ENCODE results near the gene ADPRH. TPM values are rescaled to one million over a fixed set of nuclear protein-coding genes. Genes with fewer than 3 reads are reported as not detected.

Gene ADPRH
- total RNA-seq, 1 experiment from 2014 or later = 3.6 TPM

DNA sequence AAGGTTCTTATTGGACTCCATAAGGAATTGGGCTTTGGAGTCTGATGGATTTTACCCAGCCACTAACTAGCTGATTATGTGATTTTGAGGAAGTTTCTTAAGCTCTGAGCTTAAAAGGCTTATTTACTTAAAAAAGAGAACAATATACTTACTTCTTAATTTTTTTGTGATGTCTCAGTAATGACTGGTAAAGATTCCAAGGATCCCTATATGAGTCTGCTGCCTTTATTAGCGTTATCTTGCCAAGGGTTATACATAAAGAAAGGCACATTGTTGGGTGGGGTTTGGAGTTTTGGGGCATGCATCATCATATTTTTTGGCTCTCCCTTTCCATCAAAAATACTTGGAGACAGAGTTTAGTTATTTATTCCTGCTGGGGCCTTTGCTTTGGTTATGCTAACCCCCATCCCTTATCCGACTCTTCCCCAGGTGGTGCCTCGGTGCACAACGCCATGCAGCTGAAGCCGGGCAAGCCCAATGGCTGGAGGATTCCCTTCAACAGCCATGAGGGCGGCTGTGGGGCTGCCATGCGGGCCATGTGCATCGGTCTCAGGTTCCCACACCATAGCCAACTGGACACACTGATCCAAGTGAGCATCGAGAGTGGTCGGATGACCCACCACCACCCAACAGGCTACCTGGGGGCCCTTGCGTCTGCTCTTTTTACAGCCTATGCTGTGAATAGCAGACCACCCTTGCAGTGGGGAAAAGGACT, 6.7 kb downstream of the ADPRH start:
- Mint-ChIP-seq H3K27ac (no peak overlapping the region), H3K4me1 (peaks cover 15% of the 10 kb centered on the region)
- CTCF ChIA-PET = no interaction called here

DNA sequence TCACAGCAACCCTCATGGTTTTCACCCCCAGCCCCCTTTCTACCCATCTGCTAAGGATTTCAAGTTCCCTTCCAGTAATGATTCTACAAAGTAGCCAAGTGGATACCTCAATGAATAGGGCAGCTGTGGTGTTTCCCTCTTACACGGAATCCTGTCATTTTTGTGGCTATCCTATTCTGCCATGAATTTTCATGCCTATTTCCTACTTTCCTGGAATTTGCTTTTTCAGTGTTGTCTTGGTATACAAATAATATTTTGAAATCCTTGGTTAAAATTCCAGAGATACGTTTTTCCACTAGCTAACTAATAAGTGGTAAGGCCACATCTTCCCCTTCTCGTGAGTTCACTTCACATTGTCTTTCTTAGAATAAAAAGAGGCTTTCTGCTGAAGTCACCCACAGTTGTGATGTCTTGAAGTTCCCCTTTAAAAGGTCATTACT, 7.5 kb downstream of the ADPRH start:
- POLR2A ChIA-PET = no interaction called here
- CTCF ChIA-PET = no interaction called here
- DNase-seq (ENCODE audit: low spot score) (no peak), ATAC-seq (no peak)
- no peak for TF ChIP-seq MYBL2 (CRISPR knock-in tag; IDR thresholded peaks at IDR 0.05)
- no peak for TF ChIP-seq SP1 (CRISPR knock-in tag; conservative IDR thresholded peaks at IDR 0.05)
- TF ChIP-seq ZNF671 (CRISPR knock-in tag; IDR thresholded peaks at IDR 0.05) = no peak
- TF ChIP-seq, protein P1, sequence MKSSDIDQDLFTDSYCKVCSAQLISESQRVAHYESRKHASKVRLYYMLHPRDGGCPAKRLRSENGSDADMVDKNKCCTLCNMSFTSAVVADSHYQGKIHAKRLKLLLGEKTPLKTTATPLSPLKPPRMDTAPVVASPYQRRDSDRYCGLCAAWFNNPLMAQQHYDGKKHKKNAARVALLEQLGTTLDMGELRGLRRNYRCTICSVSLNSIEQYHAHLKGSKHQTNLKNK (CRISPR knock-in tag; IDR thresholded peaks at IDR 0.05) = no peak
- no peak for TF ChIP-seq NR1H2 (CRISPR knock-in tag; IDR thresholded peaks at IDR 0.05)
- TF ChIP-seq, protein P2, sequence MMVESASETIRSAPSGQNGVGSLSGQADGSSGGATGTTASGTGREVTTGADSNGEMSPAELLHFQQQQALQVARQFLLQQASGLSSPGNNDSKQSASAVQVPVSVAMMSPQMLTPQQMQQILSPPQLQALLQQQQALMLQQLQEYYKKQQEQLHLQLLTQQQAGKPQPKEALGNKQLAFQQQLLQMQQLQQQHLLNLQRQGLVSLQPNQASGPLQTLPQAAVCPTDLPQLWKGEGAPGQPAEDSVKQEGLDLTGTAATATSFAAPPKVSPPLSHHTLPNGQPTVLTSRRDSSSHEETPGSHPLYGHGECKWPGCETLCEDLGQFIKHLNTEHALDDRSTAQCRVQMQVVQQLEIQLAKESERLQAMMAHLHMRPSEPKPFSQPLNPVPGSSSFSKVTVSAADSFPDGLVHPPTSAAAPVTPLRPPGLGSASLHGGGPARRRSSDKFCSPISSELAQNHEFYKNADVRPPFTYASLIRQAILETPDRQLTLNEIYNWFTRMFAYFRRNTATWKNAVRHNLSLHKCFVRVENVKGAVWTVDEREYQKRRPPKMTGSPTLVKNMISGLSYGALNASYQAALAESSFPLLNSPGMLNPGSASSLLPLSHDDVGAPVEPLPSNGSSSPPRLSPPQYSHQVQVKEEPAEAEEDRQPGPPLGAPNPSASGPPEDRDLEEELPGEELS (CRISPR knock-in tag; IDR thresholded peaks at IDR 0.05) = no peak
- no peak for TF ChIP-seq RORB (CRISPR knock-in tag; IDR thresholded peaks at IDR 0.05)
- TF ChIP-seq CREB1 (CRISPR knock-in tag; IDR thresholded peaks at IDR 0.05) = no peak
- no peak for TF ChIP-seq MXD4 (CRISPR knock-in tag; IDR thresholded peaks at IDR 0.05; ENCODE audit: borderline replicate concordance)
- Mint-ChIP-seq H3K4me1 (peaks cover 15% of the 10 kb centered on the region), H3K36me3 (no peaks in the 10 kb centered on the region), H3K27ac (no peak overlapping the region), H3K27me3 (ENCODE audit: low read depth) (peaks cover 6% of the 10 kb centered on the region), H3K4me3 (no peak overlapping the region), H3K9me3 (peaks cover 10% of the 10 kb centered on the region)

More for the DNA sequence above, 6.7 kb downstream of the ADPRH start:
- POLR2A ChIA-PET = no interaction called here
- H3K36me3 Mint-ChIP-seq = no peaks in the 10 kb centered on the region
- ATAC-seq (no peak), DNase-seq (ENCODE audit: low spot score) (no peak)
- H3K9me3 Mint-ChIP-seq = peaks cover 10% of the 10 kb centered on the region
- no peak overlapping the region for H3K4me3 Mint-ChIP-seq
- peaks cover 6% of the 10 kb centered on the region; the same call in 1 of the 2 replicates for H3K27me3 Mint-ChIP-seq (ENCODE audit: low read depth)
- TF ChIP-seq EMX1 (CRISPR knock-in tag; IDR thresholded peaks at IDR 0.05) (no peak), CBFB (CRISPR knock-in tag; IDR thresholded peaks at IDR 0.05; ENCODE audit: low read depth) (no peak), ESRRA (CRISPR knock-in tag; IDR thresholded peaks at IDR 0.05; ENCODE audit: borderline replicate concordance) (no peak), TEAD4 (CRISPR knock-in tag; IDR thresholded peaks at IDR 0.05) (no peak), ZNF219 (CRISPR knock-in tag; IDR thresholded peaks at IDR 0.05; ENCODE audit: borderline replicate concordance) (no peak), ZNF396 (CRISPR knock-in tag; IDR thresholded peaks at IDR 0.05; ENCODE audit: borderline replicate concordance) (no peak), NR2C2 (CRISPR knock-in tag; IDR thresholded peaks at IDR 0.05) (no peak), FOXK1 (CRISPR knock-in tag; IDR thresholded peaks at IDR 0.05) (no peak), OVOL2 (CRISPR knock-in tag; IDR thresholded peaks at IDR 0.05; ENCODE audit: borderline replicate concordance) (no peak), RELA (CRISPR knock-in tag; IDR thresholded peaks at IDR 0.05; ENCODE audit: borderline replicate concordance) (no peak), ZNF232 (CRISPR knock-in tag; IDR thresholded peaks at IDR 0.05) (no peak), CREB1 (CRISPR knock-in tag; IDR thresholded peaks at IDR 0.05) (no peak)
- TF ChIP-seq, protein P3, sequence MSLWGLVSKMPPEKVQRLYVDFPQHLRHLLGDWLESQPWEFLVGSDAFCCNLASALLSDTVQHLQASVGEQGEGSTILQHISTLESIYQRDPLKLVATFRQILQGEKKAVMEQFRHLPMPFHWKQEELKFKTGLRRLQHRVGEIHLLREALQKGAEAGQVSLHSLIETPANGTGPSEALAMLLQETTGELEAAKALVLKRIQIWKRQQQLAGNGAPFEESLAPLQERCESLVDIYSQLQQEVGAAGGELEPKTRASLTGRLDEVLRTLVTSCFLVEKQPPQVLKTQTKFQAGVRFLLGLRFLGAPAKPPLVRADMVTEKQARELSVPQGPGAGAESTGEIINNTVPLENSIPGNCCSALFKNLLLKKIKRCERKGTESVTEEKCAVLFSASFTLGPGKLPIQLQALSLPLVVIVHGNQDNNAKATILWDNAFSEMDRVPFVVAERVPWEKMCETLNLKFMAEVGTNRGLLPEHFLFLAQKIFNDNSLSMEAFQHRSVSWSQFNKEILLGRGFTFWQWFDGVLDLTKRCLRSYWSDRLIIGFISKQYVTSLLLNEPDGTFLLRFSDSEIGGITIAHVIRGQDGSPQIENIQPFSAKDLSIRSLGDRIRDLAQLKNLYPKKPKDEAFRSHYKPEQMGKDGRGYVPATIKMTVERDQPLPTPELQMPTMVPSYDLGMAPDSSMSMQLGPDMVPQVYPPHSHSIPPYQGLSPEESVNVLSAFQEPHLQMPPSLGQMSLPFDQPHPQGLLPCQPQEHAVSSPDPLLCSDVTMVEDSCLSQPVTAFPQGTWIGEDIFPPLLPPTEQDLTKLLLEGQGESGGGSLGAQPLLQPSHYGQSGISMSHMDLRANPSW (CRISPR knock-in tag; conservative IDR thresholded peaks at IDR 0.05; ENCODE audit: low read depth) = no peak
- TF ChIP-seq, protein P4, sequence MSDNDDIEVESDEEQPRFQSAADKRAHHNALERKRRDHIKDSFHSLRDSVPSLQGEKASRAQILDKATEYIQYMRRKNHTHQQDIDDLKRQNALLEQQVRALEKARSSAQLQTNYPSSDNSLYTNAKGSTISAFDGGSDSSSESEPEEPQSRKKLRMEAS (CRISPR knock-in tag; IDR thresholded peaks at IDR 0.05) = no peak
- TF ChIP-seq, protein P5, sequence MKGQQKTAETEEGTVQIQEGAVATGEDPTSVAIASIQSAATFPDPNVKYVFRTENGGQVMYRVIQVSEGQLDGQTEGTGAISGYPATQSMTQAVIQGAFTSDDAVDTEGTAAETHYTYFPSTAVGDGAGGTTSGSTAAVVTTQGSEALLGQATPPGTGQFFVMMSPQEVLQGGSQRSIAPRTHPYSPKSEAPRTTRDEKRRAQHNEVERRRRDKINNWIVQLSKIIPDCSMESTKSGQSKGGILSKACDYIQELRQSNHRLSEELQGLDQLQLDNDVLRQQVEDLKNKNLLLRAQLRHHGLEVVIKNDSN (CRISPR knock-in tag; IDR thresholded peaks at IDR 0.05) = no peak
- TF ChIP-seq, protein P6, sequence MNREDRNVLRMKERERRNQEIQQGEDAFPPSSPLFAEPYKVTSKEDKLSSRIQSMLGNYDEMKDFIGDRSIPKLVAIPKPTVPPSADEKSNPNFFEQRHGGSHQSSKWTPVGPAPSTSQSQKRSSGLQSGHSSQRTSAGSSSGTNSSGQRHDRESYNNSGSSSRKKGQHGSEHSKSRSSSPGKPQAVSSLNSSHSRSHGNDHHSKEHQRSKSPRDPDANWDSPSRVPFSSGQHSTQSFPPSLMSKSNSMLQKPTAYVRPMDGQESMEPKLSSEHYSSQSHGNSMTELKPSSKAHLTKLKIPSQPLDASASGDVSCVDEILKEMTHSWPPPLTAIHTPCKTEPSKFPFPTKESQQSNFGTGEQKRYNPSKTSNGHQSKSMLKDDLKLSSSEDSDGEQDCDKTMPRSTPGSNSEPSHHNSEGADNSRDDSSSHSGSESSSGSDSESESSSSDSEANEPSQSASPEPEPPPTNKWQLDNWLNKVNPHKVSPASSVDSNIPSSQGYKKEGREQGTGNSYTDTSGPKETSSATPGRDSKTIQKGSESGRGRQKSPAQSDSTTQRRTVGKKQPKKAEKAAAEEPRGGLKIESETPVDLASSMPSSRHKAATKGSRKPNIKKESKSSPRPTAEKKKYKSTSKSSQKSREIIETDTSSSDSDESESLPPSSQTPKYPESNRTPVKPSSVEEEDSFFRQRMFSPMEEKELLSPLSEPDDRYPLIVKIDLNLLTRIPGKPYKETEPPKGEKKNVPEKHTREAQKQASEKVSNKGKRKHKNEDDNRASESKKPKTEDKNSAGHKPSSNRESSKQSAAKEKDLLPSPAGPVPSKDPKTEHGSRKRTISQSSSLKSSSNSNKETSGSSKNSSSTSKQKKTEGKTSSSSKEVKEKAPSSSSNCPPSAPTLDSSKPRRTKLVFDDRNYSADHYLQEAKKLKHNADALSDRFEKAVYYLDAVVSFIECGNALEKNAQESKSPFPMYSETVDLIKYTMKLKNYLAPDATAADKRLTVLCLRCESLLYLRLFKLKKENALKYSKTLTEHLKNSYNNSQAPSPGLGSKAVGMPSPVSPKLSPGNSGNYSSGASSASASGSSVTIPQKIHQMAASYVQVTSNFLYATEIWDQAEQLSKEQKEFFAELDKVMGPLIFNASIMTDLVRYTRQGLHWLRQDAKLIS (CRISPR knock-in tag; IDR thresholded peaks at IDR 0.05; ENCODE audit: borderline replicate concordance) = no peak
